Measurements from ENCODE around the gene PSEN1. TPM values are rescaled to one million over a fixed set of nuclear protein-coding genes. Genes with fewer than 3 reads are reported as not detected.

The PSEN1 gene
- total and polyA plus RNA-seq, 2 of the 8 experiments (the other 6 are each of a cell fraction or from before 2014, with no cell fraction given), result 10.1 to 38.7 TPM

- H4K20me1 ChIP-seq (replicated peaks in 1 of 2; ENCODE audit: control insufficient read depth in 1 of 2, insufficient read depth in 2 of 2, low read length in 2 of 2), result peaks cover 4 to 6% of the 10 kb centered on the region in 2 experiments
- TF ChIP-seq CBX8 (IDR thresholded peaks at IDR 0.05; ENCODE audit: borderline replicate concordance, low read depth, low read length), result no peak
- TF ChIP-seq BCL11A (IDR thresholded peaks at IDR 0.05; ENCODE audit: low read depth in 2 of 2, low read length in 2 of 2), result no peak
- no peak for TF ChIP-seq TAF1 (IDR thresholded peaks at IDR 0.05; ENCODE audit: low read depth, low read length)
- no peak for TF ChIP-seq SP4 (IDR thresholded peaks at IDR 0.05; ENCODE audit: low read length)
- no peak for TF ChIP-seq RNF2 (IDR thresholded peaks at IDR 0.05; ENCODE audit: borderline replicate concordance, low read depth, low read length, missing control alignments, poor library complexity, severe bottlenecking)
- TF ChIP-seq ATF2 (IDR thresholded peaks at IDR 0.05; ENCODE audit: low read length), result no peak
- TF ChIP-seq MAFK (IDR thresholded peaks at IDR 0.05; ENCODE audit: low read depth, low read length), result no peak
- no peak for TF ChIP-seq EZH2 (IDR thresholded peaks at IDR 0.05; ENCODE audit: low read depth, low read length, severe bottlenecking)
- TF ChIP-seq SRF (IDR thresholded peaks at IDR 0.05; ENCODE audit: low read depth, low read length), result no peak
- no peak for TF ChIP-seq SIX5 (IDR thresholded peaks at IDR 0.05; ENCODE audit: low read depth, low read length)
- H3K36me3 ChIP-seq (ENCODE audit: control insufficient read depth in 2 of 4, insufficient read depth in 4 of 4, low read length in 3 of 4), result peaks cover 4 to 24% (median 8%) of the 10 kb centered on the region in 4 experiments; a peak in 5 of 8 replicates
- no peaks in the 10 kb centered on the region; the same call in 1 of the 2 replicates for H3K79me1 ChIP-seq (ENCODE audit: low read depth, low read length)
- H2AK5ac ChIP-seq (ENCODE audit: low read depth, low read length), result no peak overlapping the region
- ChIA-PET POLR2A (ENCODE audit: partially characterized antibody) (interaction anchor here (1.7 kb wide), 1 partner anchor 41 kb away, joined by 3 read pairs; no protein-coding TSS in a partner anchor), CTCF (ENCODE audit: partially characterized antibody) (interaction anchor here (0.6 to 1.8 kb wide), 3 partner anchors 58 to 309 kb away, joined by 3 read pairs; no protein-coding TSS in a partner anchor)
- H3K9ac ChIP-seq (replicated peaks in 1 of 4; ENCODE audit: extremely low read depth in 1 of 4, low read depth in 3 of 4, low read length in 3 of 4), result no peak overlapping the region
- no peak overlapping the region for H3K4me2 ChIP-seq (ENCODE audit: insufficient read depth in 1 of 2, low read depth in 2 of 2, low read length in 2 of 2)
- no peak overlapping the region for H3K4ac ChIP-seq (replicated peaks; ENCODE audit: insufficient read length, low read depth, low read length)
- FAIRE-seq (no peak), DNase-seq (ENCODE audit: low read depth in 1 of 2, low spot score in 2 of 2) (no peak)
- H4K91ac ChIP-seq (replicated peaks; ENCODE audit: insufficient read length, low read length), result no peak overlapping the region
- H2BK20ac ChIP-seq (ENCODE audit: low read length), result no peak overlapping the region
- no peak overlapping the region for H3K14ac ChIP-seq (ENCODE audit: insufficient read length)
- peaks cover 2 to 10% (median 6%) of the 10 kb centered on the region in 4 experiments; a peak in 6 of 7 replicates for H3K4me1 ChIP-seq (replicated peaks in 1 of 4; ENCODE audit: control insufficient read depth in 3 of 4, insufficient read depth in 4 of 4, low read length in 3 of 4)
- H3K18ac ChIP-seq (ENCODE audit: extremely low read depth, low read length), result no peak overlapping the region
- H2BK120ac ChIP-seq (replicated peaks; ENCODE audit: low read depth, low read length), result no peak overlapping the region
- H3K79me2 ChIP-seq (ENCODE audit: control insufficient read depth in 1 of 2, insufficient read depth in 2 of 2, low read length in 2 of 2), result no peaks in the 10 kb centered on the region
- no peak overlapping the region for H2BK5ac ChIP-seq (ENCODE audit: low read depth, low read length)
- no peak overlapping the region for H2BK12ac ChIP-seq (ENCODE audit: low read depth, low read length)
- no peak overlapping the region for H3K4me3 ChIP-seq (ENCODE audit: extremely low read depth in 1 of 4, insufficient read depth in 2 of 4, low read depth in 3 of 4, low read length in 4 of 4)
- H3K9me3 ChIP-seq (ENCODE audit: insufficient read depth in 2 of 2, low read depth in 1 of 2, low read length in 1 of 2), result no peaks in the 10 kb centered on the region
- H3K27me3 ChIP-seq (replicated peaks in 1 of 4; ENCODE audit: control insufficient read depth in 3 of 4, extremely low read depth in 1 of 4, insufficient read depth in 3 of 4, low read length in 3 of 4), result no peaks in the 10 kb centered on the region
- no peak overlapping the region for H2BK15ac ChIP-seq (ENCODE audit: low read length)
- H3K23ac ChIP-seq (ENCODE audit: insufficient read length), result no peak overlapping the region
- no peak overlapping the region for H2AFZ ChIP-seq (ENCODE audit: low read length)
- no peak overlapping the region for H3K27ac ChIP-seq (ENCODE audit: low read depth, low read length)
- WGBS, 2 experiments (ENCODE audit: extremely low coverage in 1 of 2, insufficient coverage in 1 of 2, insufficient read length in 1 of 2, insufficient replicate concordance in 2 of 2, low coverage in 1 of 2, low lambda C conversion rate in 2 of 2, missing lambda C conversion rate in 1 of 2), result 94% methylated on average over 1 of the region's 1 CpG; no CpG with 5 or more reads in 1 of the 2 experiments
- no peaks in the 10 kb centered on the region for H3K23me2 ChIP-seq (ENCODE audit: low read depth, low read length)
- H4K8ac ChIP-seq (ENCODE audit: extremely low read depth, insufficient read depth, low read length), result no peak overlapping the region
- no peak overlapping the region for H4K5ac ChIP-seq (ENCODE audit: insufficient read length, low read depth, low read length)
- H3K56ac ChIP-seq (replicated peaks; ENCODE audit: insufficient read length, low read depth, low read length), result no peak overlapping the region
Observed at GRCh38 chr14:73166399-73166798, 30.1 kb downstream of the PSEN1 start.

All from H1 (cell line).